H1 (cell line): Measurements from ENCODE around the gene NKAPD1. TPM values are rescaled to one million over a fixed set of nuclear protein-coding genes. Genes with fewer than 3 reads are reported as not detected.

Source experiments
- TEAD4 ChIP-seq: IDR thresholded peaks from 2 replicates; pipeline ENCODE4 v1.6.1; 2012; ENCODE audit warnings: low read depth, low read length, inconsistent platforms, mixed read lengths
- polyA plus RNA-seq, 7 experiments: library from polyadenylated mRNA; depleted of rRNA in 3 of 7; stranded (reverse) in 5 of 7; unstranded in 2 of 7; fragments of >200 nt in 5 of 7; fragments of 200-250 nt in 2 of 7; gene quantifications; 1 replicate in 5 of 7; 2 replicates in 1 of 7; 4 replicates in 1 of 7; pipeline versions ENCODE4 v1.2.1 to v1.2.3, GENCODE V29; 2011 to 2013; ENCODE audit warnings: missing spikeins in 2 of 7, mixed read lengths in 2 of 7
- total RNA-seq: library from RNA; stranded (reverse); fragmentation: NEBNext Ultra II Directional; extraction: Animal tissue kit (Norgen Biotek cat#: 25700); gene quantifications from 2 replicates; pipeline ENCODE4 v1.2.1, GENCODE V29; 2021

The NKAPD1 gene
- total and polyA plus RNA-seq, 2 of the 8 experiments (the other 6 are each of a cell fraction or from before 2014, with no cell fraction given): 6.7 to 16.7 TPM

DNA sequence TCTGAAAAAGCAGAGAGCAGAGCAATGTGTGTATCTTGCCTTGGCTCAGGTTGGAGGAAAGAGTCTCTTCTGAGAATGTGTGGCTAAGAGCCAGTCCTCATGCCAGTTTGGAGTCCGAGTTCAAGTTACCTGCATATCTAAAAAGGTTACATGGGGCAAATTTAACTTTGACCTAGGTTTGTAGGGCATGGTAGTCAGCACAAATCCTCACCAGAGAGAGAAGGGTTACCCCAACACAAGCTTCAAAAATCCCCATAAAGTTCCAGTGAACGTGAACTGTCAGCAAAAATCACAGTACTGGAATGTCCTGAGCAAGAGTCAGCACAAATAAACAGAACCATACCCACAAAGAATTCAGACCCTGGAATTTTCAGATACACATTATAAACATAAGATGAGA, 26.4 kb downstream of the NKAPD1 start (continued):
- TF ChIP-seq TEAD4: no peak
